OCI-M2 (cell line): ENCODE measurements around the gene PRG2.

Source experiments
- DNase-seq: peaks from one replicate; lab custom pipeline; 2025; ENCODE audit not compliant: unreplicated experiment; lab: John Stamatoyannopoulos, UW

PRG2 gene, protein sequence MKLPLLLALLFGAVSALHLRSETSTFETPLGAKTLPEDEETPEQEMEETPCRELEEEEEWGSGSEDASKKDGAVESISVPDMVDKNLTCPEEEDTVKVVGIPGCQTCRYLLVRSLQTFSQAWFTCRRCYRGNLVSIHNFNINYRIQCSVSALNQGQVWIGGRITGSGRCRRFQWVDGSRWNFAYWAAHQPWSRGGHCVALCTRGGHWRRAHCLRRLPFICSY

DNA sequence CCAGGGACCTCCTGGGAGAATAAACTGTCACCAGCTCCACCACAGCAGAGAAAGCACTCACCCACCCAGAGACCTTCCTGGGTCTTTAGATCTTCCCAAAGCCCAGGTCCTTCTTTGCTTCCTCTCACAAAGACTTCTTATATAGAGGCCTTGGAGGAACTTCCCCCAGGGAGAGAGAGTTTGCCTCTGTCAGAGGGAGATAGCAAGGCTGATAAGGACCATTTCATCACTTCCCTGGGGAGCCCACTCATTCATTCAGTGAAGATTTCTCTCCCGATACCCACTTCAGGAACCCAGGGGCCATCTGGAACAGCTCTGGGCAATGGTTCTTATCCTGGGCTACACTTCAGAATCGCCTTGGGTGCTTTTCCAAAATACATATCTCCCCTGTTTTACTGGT, at the start of gene PRG2:
Gene PRG2, minus strand, starts transcription at position 116 of the 400 bp plus-strand sequence. CDS start 706 bp downstream, outside the sequence.
- no peak for DNase-seq

- no peak for DNase-seq
These were observed 49.3 kb upstream of the PRG2 start for GRCh38 chr11:57439786-57440185.

DNA sequence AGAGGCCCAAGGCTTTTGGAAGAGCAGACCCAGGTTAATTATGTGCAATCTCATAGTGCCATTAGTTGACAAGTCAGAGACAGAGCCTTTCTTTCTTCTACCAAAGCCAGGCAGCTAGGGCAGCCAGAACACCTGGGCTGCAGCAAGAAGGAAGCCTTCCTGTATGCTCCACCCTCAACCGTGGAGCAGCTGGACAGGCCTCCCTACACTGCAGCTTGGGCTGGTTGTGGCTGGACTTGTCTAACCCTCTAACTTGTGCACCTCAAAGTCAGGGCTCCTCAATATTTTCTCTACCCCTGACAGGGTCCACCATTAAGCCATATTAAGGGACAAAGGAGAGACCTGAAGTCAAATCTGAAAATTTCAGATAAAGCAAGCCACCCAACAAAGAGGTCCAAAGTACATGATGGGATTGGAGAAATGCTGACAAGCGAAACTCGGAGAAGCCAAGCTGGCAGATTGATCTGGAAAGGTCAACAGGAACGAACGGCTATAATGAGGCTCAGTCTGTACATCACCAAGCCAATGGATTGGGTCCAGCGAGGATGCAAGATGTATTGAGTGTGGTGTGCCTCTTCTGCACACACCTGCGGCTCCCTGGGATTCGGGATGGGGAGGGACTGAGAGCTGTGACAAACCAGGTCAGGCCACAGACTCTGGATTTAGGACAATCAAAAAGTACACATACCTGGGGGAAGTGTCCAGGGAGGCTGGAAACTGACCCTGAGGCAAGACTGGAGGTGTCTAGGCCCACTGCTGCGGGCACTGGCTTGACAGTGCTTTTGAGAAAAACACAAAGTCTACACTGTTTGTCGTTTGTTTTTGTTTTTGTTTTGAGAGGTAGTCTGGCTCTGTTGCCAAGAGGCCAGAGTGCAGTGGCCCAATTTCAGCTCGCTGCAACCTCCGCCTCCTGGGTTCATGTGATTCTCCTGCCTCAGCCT, 48.2 kb upstream of the PRG2 start:
- no peak for DNase-seq

- no peak for DNase-seq
These were observed 45.6 kb upstream of the PRG2 start for GRCh38 chr11:57436031-57436430.

DNA sequence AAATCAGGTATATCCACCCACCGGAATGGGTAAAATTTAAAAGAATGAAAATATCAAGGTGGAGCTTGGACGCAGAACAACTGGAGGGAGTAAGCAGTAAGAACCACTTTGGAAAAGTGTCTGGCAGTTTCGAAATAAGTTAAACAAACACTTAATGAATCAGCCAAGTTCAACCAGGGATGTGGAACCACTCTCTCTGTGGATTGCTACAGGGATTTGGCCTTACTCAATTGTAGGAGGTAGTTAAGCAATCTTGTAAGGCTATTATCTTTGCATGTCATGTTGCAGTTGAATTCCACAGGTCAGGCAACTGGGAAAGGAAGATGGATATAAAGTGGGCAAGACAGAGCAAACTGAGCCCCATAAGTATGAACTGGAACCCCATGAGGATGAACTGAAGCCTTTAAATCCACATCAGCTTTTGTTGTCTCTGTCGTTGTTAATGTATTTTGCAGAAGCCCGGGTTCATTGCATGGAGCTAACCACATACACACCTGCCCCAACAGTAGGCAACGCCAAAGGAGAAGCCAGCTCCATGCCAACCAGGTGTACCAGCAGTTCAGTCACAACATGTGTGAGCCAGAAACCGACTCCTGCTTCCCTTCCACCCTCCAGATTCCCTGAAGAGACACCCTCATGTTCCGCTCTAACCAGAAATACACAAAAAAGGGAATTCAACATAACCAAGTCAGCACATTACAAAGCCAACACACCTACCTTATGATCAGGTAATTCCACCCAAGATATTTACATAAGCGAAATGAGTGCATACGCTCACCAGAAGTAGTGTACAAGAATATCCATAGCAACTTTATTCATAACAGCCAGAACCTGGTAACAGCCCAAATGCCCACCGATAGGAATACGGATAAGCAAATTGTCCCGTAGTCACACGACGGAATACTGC, 44.4 kb upstream of the PRG2 start:
- no peak for DNase-seq

DNA sequence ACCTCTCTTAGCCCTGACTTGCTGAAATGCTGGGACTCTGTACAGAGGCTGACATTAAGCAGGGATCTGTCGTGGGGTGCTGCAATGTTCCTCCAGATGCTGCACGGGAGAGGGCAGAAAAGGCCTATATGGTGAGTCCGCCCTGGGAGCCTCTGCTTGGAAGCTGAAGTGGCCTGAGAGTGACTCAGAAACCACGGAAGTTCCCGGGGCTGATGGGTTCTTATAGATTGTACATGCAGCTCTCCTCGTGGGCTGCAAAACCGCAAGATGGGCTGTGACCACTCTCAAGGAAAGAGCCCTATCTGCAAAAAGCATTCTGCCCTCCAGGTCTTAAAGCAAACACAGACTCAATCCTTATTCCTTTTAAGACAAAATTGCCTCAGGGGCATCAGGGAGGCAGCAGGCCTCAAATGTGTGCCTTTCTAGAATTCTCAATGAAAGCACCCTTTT, 42.3 kb upstream of the PRG2 start:
- DNase-seq, result peak; percentile 44

DNA sequence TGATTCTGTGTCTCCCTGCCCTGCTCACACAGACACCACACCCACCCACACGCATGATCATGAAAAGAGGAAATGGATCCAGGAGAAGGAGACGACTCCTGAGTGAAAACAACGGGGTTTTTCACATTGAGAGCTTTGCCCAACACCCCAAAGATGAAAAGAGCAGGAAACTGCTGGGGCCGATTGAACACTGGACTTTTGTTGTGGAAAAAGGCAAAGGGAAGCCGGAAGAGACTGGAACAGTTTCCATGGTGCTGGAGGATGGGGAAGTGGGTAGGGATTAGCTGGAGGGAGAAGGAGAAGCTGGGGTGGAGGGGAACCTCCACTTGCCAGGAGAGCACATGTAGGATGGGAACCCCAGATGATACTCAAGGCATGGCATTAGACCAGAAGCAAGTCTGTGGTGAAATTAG, 41.7 kb upstream of the PRG2 start:
- DNase-seq, result no peak

DNA sequence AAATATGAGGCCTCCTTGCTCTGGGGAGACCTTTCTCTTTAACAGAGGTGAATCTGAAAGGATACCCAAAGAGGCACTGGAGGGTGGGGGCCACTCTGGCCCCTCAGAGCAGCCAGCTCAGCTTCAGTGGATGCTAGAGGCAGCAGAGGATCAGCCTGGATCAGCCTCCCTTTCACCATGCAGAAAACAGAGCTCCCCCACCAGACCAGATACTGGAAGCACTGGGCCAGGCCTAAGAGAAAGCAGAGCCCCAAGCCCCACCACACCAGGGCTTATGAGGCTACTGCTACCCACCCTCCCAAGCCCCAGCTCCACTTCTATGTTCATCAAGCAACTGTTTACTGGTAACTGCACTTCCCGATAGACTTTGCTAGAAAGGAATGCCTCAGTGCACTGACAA, 40.5 kb upstream of the PRG2 start:
- DNase-seq, result no peak

- DNase-seq, result no peak
These were observed 39.5 kb upstream of the PRG2 start for GRCh38 chr11:57429946-57430345.

DNA sequence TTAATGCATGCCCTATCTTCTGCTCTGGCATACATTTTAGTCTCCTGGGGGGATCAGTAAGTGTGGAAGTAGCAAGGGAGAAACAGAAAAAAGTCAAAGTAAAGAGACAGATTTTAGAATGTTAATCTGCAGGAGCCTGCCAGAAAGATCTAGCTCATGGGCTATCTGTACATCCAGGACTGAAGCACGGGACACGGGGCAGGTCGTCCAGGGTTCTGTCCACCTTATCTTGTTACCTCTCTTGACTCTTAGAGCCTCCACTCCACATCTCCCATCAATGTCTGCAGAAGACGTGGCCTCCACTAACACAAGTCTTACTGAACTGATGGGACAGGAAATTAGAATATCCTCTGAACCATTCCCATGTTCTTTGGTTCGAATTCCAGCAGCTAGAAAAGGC, 38.2 kb upstream of the PRG2 start:
- no peak for DNase-seq

DNA sequence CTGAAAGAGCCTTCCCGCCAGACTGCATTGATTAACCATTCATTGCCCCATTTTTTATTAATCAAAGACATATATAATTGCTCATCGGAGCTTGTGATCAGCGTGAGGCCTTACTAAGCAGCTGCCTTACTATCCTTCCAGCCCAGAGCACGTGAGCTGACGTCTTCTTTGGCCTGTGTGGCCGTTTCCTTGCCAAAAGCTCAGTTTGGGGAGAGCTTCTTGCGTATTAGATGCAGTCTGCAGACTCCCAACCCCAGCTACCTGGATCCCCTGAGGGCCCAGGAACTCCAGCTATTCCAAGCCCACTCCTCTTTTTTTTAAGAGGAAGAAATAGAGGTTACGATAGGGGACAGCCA, 37.3 kb upstream of the PRG2 start:
- no peak for DNase-seq

DNA sequence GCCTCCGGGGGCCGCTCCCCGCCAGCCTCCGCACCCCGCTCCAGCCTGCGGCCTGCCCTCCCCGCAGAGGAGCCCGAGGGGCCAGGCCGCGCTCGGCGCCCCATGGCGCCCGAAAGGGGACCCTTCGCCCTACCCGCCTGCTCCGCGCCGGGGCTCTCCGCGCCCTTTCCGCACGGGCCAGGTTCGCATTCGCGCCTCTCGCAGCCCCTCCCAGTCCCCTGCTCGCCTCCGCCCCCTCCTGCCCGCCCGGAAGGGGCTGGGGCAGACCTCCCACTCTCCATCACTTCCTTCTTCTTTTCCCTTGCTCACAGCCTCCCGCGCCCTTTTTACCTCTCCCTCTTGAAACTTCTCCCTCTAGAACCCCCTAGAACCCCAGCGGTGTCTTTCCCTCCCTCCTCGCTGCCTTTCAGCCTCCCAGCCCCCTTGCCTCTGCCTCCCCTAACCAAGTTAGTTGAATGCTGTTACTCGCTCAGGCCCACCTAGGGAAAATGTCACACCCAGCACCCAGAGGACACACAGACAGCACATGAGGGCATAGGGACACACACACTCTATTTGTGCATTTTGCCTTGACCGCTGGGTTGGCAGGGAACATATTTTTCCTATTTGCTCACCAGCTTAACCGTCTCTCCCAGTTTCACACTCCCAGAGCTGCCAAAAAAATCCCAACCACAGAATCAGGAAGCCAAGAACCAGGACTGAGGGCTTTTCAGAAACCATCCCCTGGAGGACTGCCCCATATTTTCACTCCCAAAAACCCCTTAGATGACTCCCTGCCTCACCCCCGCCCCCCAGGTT, 36.7 kb upstream of the PRG2 start, which contains the start of gene SLC43A3:
Gene SLC43A3, minus strand, starts transcription at position 193 of the 798 bp plus-strand sequence. CDS start 949 bp downstream, outside the sequence.
- no peak for DNase-seq

DNA sequence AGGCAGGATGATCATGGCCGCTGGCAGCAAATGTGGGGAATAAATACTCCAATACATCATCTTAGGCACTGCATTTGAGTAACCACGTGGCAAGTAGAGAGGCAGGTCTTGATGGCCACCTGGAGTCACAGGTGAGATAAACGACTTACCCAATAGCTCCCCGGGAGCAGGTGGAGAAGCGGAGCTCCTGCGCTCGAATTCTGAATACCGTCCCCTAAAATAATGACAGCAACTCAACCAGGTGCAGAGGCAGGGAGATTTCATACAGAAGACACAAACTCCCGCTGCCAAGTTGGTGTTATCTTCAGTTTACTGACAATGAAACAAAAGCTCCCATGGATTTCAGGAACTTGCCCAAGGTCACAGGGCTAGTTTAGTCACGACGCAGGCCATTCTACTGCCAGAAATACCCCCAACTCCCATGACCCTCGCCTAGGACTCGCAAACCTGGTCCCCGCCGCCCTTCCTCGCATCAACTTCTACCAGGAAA, 36.0 kb upstream of the PRG2 start:
- no peak for DNase-seq

DNA sequence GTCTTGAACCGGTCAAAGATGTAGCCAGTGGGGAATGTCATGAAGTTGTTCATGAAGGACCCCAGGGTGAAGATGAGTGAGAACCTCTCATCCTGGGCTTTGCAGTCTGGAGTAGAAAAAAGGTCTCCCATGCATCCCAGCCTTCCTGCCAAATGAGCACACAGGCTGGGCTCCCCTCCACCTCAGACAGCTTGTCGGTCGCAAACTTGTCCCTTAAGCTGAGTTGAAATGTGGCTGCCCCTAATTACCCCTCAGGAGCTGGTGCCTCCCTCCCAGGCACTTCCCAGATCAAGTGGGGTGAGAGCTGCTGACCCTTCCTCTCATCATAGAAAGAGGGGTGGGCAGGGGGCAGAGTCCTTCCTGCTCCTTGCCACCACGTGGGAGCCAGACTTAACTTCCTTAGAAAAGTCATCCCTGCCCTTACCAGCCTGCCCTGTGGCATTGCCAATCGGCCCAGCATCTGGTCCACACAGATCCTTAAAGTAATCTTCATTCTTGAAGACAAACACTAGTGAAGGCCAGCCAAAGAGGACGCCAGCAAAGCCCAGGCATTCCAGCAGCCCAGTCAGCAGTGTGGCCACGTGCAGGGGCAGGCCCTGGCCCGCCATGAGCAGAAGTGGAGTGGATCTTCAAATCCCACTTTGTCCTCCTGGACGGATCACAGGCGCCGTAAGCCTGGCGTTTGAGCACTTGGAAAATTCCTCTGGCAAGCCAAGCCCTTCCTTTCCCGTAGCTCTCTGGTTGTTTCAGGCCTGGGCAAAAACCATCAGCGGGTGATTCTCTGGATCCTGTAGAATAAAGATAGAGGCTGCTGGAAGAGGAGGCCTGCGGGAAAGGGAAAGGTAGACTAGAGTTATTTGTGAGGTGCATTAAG, 35.4 kb upstream of the PRG2 start:
- DNase-seq, result no peak

DNA sequence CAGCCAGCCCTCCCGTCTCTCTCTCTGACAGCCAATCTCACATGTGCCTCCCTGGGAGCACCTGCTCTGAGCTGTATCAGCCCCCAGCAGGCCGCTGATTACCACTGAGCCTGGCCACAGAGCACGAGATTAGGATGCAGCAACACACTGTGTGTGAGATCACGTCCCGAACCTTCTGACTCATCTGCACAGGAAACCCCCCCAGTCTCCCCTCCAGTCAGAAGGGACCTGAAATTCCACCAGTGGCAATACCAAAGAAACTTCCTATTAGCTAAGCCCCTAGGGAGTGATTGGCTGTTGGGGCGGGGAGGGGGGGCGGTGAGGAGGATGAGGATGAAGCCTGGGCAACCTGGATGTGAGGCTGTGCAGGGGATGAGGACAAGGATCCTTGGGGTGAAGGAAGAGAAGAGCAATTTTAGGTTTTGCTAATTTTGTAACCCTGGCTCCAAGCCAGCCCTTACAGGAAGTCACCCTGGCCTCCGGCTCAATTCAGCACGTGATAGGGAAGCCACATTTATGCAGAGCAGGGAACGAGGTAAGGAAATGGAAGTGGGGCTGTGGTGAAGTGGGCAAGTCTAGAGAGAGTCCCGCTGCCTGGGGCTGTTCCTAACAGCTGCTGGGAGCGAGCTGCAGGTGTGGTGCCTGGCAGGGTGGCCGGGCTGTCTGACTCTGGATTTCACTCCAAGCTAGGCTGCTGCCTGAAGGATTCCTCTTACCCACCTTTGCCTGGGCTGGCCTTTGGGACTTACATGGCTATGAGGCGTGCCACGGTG, 34.5 kb upstream of the PRG2 start:
- DNase-seq, result peak; percentile 66

- DNase-seq, result no peak
These were observed 33.8 kb upstream of the PRG2 start for GRCh38 chr11:57424137-57424791.

DNA sequence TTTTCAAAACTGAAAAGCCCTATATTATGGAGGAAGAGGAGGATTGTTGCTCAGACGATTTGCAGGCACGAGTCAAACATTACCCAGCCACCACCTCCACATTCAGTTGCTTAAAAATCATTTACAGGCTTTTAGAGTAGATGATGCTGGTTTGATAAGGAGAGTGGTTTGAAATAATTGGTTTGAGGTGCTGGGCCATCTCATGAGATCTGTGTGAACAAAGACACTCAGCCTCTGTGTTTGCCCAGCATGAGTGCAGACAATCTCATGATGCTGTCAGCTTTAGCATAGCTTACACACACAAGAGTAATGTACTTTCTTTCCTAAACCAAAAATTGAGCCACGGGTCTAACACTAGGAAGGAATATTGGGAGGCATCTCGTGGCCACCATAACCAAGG, 32.2 kb upstream of the PRG2 start:
- DNase-seq, result no peak

DNA sequence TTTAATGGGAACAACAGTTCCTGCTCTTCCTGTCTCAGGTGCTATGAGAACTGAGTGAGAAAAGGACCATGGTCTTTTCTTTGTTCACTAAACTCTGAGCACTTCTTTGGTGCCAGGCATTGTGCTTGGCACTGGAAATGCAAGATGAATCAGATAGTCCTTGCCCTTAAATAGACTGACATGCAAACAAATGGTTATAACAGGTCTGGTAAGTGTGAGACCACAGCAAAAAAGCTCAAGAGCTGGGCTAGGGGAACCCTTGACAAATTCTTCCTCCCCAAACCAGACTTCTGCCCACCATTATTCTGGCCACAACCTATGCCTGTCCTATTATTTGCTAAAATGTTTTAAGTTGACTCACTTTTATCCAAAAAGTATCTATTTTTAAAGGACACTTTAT, 31.4 kb upstream of the PRG2 start:
- DNase-seq, result no peak
